HG02571 (cell line): ENCODE data around the gene SLC1A5.
"Not testable (repeated sequence)": the region's sequence is repeated elsewhere in the genome, so short reads cannot be mapped to it uniquely, and the experiment has no call there.

Experiments
- ATAC-seq: cut with Tn5 transposase; IDR thresholded peaks from one replicate; pipeline ENCODE4 v1.9.1; 2021; ENCODE audit warnings: mild to moderate bottlenecking, moderate library complexity; ENCODE audit not compliant: unreplicated experiment

Gene SLC1A5

DNA sequence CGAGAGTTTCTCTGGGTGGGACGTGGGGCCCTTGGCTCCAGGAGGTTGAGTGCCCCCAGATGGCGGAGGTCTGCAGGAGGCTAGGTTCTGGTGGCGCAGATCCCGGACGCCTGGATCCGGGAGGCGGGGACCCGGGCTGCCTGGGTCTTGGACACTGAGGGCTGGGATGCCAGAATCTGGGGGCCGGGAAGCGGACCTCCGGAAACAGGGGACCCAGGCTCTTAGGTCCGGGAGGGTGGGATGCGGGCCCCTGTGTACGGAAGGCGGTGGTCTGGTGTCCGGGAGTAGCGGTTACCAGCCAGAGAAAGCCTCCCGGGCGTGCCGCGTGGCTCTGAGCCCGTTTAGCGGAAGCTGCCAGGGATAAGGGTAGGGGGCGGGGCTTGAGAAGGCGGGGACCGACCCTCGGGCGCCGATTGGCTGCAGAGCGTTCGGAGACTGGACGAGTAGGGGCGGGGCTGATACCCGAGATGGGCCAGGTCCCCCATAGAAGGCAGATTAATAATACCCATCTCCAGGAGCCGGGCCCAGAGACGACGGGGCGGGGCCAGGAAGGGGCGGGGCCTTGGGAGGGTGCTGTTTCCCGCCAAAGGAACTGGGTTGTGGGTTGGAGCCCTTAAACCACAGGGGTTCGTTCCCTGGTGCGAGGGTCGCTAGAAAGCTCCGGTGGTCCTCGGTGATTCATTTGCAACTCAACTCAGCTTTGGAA is at the start of gene SLC1A5:
Gene SLC1A5 (minus strand): TSS at position 333 of the 706 bp plus-strand sequence. CDS start 629 bp downstream, outside the sequence.
- ATAC-seq = peak; percentile 61

DNA sequence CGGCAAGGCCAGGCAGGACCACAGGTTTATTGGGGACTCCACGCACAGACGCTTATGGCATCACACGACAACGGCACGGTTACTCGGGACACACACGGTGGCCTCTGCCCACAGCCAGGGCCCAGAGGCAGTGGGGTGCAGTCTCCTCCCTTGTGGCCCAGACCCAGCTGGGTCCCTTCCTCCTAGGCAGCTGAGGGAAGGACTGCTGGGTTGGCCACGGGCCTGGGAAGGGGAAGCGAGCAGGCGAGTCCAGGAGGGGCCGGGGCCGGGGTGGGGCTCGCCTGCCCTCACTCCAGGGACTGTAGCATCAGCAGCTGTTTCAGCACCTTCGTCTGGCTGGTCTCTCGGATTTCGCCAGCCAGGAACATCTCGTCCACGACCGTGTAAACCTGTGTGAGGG is 49.8 kb upstream of the SLC1A5 start:
- ATAC-seq = no peak

DNA sequence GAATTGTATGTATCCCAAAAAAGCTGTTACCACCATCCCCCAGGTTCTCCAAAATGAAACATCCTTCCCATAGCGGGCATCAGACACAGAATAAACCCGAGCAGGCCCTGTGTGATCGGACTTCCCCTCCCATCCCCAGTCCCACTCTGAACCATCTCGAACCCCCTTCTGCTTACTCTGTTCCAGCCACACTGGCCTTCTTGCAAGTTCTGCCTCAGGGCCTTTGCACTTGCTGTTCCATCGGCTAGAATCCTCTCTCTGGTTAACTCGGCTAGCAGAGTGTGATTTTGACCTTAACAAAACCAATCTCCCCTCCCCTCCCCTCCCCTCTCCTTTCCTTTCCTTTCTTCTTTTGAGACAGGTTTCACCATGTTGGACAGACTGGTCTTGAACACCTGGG is 46.6 kb upstream of the SLC1A5 start:
- ATAC-seq = no peak

DNA sequence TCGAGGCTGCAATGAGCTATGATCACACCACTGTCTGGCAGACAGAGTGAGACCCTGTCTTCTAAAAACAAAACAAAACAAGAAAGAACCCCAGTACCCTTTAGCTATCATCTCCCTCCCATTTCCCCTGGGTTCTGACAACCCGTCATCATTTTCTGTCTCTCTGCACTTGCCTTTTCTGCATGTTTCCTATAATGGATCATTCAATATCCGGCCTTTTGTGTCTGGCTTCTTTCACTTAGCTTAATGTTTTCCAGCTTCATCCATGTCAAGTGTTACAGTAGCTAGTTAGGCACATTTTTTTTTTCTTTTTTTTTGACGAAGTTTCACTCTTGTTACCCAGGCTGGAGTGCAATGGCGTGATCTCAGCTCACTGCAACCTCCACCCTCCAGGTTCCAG is 45.7 kb upstream of the SLC1A5 start:
- no peak for ATAC-seq

DNA sequence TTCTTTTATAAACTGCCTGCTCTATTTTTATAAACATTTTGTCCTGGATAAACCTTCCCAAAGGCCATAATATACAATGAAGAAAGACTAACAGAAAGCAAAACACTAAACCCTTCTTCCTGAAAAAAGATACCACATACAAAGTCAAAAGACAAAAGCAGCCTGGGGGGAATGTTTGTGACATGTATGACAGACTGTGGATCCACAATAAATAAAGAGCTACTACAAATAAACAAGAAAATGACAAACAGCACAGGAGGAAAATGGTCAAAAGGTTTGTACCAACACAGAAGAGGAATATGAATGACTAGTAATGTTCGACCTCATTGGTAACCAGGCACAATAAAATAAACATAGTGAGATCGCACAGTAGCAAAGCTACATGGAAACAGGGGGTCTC is 42.5 kb upstream of the SLC1A5 start:
- ATAC-seq = no peak

DNA sequence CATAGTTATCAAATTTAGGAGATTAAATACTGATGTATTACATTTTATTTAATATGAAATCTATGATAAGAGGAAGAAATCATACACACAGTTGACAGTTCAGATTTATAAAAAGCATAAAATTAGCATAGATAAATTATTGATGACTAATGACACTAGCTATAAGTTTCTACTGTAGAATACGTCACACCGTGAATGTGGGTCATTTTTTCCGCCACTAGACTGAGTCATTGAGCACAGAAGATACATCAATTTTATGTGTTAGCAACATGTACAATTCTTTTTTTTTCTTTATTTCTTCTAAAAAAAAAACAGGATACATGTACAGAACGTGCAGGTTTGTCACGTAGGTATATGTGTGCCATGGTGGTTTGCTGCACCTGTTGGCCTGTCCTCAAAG is 40.1 kb upstream of the SLC1A5 start:
- ATAC-seq = no peak

DNA sequence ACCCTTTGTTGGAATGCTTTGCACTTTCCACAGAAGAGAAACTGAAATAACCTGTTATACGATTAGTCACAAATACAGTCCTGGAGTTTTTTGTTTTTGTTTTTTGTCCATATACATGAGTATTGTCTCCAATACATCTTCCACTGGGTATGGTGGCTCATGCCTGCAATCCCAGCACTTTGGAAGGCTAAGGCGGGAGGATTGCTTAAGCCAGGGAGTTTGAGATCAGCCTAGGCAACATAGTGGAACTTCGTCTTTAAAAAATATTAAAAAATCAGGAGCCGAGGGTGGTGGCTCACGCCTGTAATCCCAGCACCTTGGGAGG is 37.3 kb upstream of the SLC1A5 start:
- no peak for ATAC-seq

DNA sequence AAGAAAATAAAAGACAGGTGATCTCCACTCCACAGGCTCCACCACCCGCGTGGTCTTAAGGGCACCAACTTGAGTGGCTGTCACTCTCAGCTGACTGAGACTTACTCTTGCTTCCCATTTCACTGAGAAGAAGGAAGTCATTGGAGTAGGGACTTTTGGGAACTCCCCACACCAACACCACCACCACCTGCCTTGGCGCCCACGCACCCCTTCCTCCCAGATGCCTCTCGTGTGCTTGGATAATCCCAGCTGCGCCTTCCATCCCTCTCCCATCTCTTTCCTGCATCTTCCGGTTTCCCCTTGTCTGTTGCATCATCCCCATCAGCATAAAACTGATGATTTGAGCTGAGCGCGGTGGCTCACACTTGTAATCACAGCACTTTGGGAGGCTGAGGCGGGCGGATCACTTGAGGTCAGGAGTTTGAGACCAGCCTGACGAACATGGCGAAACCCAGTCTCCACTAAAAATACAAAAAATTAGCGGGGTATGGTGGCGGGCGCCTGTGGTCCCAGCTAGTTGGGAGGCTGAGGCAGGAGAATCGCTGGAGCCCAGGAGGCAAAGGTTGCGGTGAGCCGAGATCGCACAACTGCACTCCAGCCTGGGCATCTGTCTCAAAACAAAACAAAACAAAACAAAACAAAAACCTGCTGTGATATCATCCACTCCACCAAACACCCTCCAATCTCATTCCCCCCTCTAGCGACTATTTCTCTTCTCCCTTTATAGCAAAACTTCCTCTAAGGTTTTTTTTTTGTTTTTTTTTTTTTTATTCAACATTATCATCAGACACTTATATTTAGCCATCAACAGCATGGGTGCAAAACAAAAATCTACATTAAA is 36.7 kb upstream of the SLC1A5 start:
- no peak for ATAC-seq

DNA sequence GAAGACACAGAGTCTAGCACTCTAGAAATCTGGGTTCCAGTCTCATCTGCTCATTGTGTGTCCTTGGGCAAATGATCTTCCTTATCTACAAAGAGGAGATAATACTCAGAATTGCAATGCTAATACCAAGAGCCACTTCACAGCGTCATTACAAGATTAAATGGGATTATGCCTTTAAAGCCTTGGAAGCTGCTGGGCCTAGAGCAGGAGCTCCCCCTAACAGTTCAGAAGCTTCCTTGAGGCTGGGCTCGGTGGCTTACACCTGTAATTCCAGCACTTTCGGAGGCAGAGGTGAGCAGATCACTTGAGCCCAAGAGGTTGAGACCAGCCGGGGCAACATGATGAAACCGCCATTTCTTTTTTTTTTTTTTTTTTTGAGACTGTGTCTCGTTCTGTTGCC is 34.7 kb upstream of the SLC1A5 start:
- ATAC-seq = no peak

DNA sequence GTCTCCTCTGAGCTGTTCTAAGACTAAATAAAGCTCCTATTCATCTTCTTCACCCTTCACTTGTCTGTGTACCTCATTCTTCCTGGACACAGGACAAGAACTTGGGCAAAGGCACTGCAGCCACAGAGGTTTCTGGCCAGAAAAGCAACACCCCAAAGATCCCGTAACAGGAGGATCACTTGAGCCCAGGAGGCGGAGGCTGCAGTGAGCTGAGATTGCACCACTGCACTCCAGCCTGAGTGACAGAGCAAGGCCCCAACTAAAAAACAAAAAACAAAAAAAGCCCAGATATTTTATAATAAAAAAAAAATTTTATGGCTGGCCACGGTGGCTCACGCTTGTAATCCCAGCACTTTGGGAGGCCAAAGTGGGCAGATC is 34.0 kb upstream of the SLC1A5 start:
- ATAC-seq = not testable (repeated sequence)

DNA sequence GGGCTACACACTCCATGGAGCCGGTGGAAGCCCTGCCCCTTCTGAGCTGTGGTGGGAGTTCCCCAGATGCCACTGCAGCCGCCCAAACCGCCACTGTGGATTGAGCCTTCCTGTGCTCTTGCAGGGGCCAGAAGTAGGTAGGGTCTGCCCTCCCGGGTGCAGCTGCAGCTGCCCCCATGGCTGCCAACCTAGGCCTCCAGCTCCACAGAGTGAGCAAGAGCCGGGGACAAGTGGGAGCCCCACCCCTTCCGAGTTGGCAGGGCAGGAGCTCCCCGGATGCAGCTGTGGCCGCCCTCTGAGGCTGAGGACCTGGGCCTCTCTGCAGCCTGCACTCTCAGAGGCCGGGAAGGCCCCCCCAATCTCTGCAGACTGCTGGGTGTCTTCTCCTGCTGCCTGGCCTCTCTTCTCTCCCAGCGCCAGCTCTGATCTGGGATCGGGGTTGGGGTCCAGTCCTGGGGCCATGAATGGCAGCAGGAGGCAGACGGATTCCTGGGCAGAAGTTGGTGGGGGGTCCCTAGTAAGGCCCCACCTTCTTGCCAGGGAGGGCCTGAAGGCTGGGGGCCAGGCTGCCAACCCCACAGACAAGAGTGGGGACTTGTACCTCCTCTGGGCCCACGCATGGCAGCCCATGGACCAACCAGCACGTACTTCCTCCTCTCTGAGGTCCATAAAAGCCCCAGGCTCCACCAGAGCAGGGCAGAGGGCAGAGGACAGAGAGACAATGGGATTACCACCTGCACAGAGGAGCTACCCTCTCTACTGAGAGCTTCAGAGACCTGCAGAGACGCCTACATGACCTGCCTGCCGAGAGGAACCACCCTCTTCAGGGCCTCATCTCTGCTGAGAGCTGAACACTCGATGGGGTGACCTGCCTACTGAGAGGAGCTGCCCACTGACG is 33.4 kb upstream of the SLC1A5 start:
- ATAC-seq = no peak

DNA sequence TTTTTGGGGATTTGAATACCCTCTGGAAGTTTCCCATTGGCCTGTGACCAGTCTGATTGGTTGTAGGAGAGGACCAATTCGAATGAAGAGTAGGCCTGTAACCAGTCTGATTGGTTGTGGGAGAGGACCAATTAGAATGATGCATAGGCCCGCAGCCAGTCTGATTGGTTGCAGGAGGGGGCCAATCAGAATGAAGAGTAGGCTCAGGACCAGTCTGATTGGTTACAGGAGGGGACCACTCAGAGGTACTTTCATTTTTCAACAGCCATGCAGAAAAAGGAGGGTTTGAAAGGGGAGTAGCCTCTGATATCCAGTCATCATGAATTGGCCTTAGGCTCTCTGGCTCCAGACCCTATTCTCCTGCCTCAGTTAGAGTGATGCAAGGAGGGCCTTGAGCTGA is 30.4 kb upstream of the SLC1A5 start:
- ATAC-seq = no peak

DNA sequence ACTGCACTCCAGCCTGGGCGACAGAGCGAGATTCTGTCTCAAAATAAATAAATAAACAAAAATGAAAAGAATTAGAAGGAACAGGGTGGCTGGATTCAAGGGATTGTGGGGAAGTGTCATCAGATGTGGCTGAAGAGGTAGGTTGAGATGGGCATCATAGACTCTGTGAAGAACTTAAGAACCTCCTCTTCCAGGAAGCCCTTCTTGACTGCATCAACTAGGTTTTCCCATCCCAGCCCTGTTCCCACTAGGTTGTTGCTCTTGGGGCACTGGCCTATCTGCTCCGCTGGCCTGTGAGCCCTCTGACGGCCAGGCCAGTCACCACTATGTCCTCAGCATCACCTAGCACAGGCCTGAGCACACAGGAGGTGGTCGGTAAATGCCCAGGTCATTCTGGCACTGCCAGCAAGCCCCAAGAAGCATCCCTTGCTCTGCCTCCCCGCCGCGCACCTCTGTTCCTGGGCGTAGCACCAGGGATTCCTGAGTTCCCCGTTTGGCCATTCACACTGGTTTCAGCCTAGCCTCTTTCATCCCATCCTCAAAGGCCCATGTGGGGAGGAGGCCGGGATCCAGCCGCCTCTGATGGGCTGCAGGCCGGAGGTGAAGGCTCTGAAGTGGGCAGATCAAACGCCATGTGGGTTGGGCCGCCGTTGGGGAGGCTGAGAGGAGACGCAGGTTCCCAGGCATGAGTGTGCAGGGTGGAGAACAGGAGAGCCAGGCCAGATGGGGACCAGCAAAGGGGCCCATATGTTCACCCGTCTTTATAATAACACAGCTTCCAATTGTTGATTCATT is 27.6 kb upstream of the SLC1A5 start:
- no peak for ATAC-seq

DNA sequence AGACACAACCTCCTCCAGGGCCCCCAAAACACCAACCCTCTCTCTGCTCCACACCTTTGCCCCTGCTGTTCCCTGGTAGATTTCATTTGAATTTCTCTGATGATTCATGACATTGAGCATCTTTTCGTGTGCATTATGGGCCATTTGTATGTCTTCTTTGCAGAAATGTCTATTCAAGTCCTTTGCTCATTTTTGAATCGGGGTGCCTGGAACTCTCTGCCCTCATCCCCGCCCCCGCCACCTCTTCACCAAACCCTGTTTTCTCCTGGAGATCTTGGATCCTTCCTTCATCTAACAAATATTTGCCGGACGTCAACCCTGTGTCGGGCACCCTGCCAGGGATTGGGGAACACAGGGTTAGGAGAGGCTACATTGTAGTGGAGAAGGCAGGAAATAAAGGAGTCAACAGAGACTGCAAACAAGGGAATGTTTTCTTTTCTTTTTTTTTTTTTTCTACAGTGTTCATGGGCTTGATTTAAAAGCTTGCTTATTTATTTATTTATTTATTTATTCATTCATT is 25.5 kb upstream of the SLC1A5 start:
- ATAC-seq = no peak

DNA sequence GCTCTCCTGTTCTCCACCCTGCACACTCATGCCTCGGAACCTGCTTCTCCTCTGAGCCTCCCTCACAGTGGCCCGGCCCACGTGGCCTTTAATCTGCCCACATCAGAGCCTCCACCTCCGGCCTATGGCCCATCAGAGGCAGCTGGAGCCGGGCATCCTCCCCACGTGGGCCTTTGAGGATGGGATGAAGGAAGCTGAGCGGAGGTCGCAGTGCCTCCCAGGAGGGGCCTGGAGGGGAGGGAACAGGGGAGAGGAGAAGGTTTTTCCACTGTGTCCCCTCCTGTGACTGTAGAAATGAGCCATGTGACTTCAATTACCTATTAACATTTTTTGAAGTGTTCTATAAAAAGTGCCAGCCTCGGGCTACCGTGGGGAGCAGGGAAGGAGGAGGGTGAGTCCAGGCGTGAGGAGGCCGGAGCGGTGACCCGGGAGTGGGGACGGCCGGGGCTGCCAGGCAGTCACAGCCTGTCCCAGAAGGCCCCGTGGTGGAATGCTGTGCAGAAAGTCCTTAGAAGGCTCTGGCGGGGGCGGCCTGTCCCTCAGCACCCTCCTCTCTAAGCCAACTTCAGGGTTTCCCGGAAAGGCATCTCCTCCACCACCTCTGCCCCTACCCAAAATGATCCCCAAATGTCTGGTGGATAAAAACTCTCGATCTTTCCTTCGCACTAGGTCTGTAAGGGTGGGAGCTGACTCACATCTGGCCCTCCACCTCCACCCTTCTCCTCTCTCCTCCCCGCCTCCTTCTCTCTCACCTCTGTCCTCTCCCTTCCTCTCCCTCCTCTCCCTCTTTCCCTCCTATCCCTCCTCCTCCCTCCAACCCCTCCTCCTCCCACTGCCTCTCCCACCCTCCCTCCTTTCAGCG is 24.8 kb upstream of the SLC1A5 start:
- ATAC-seq = no peak

DNA sequence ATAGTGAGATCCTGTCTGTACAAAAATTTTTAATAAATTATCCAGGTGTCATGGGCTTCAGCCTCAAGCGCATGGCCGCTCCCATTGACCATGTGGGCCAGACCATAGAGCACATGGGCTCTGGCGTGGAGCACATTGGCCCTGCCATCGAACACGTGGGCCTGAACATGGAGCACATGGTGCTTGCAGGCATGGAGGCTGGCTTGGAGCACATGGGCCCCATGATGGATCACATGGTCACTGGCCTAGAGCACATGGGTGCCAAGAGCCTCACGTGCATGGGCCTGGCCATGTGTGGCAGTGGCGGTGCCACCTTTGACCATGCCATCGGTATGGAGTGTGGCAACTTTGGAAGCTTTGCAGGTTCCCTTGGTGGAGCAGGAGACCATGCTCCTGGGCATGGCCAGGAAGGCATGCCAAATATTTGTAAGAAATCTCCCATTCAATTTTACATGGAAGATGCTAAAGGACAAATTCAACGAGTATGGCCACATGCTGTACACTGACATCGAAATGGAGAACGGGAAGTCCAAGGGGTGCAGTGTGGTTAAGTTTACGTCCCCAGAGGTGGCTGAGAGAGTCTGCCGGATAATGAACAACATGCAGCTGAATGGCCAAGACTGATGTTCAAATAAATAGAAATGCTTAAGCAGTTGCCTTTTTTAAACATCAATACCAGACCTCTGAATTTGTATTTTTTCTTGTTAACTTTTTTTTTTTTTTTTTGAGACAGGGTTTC is 21.3 kb upstream of the SLC1A5 start:
- ATAC-seq = no peak

DNA sequence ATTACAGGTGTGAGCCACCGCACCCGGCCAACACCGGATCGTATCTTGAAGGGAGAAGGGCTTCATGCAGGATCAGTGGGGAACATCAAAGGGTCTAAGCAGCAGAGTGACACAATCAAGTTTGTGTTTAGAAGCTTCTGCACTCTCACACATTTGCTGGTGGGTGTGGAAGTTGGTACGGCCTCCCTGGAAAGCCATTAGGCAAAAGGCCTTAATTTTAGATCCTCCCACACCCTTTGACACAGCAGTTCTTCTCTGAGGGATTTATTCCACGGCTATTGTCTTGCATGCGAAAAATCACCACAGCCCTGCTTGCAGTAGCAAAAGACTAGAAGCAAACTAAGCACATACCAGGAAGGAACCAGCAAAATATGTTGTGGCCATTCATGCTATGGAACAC is 18.3 kb upstream of the SLC1A5 start:
- ATAC-seq = no peak

DNA sequence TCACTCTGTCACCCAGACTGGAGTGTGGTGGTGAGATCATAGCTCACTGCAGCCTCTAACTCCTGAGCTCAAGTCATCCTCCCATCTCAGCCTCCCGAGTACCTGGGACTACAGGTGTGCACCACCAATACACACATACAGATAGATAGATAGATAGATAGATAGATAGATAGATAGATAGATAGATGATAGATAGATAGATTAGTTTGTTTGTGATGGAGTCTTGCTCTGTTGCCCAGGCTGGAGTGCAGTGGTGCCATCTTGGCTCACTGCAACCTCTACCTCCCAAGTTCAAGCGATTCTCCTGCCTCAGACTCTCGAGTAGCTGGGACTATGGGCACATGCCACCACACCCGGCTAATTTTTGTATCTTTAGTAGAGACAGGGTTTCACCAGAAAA is 16.0 kb upstream of the SLC1A5 start:
- ATAC-seq = not testable (repeated sequence)

DNA sequence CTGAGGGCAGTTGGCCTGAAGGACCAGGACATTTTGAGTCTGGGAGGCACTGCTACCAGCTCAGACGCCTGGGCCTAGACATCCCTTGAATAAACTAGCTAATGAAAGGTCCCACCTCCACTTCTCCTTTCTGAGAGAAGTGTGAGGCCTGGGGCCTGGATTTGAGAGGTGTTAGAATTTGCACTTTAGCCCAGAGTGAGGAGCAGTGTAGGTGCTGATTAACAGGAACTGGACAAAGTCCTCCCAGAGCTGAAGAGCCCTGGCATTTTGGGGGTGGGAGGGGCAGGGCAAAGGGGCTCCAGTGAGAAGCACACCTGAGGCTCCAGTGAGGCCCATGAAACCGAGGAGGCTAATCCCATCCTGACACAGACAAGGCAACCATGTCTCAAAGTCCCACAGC is 15.2 kb upstream of the SLC1A5 start:
- no peak for ATAC-seq
